HepG2 (cell line): ENCODE results near the gene CLIC6. TPM values are rescaled to one million over a fixed set of nuclear protein-coding genes. Genes with fewer than 3 reads are reported as not detected.

Experiments used
- ETV6 ChIP-seq: sonication (generic); formaldehyde crosslinking; conservative IDR thresholded peaks from 2 replicates; pipeline ENCODE4 v1.4.0; 2020; ENCODE audit warnings: missing genetic modification reagents
- MED1 ChIP-seq: sonication (generic); formaldehyde crosslinking; IDR thresholded peaks from 2 replicates; pipeline ENCODE4 v1.4.0; 2020; ENCODE audit warnings: missing genetic modification reagents
- MEIS2 ChIP-seq: sonication (generic); formaldehyde crosslinking; IDR thresholded peaks from 2 replicates; pipeline ENCODE4 v1.9.0; 2021; ENCODE audit warnings: mild to moderate bottlenecking, missing genetic modification reagents
- MXI1 ChIP-seq: IDR thresholded peaks from 3 replicates; pipeline ENCODE4 v1.6.1; 2012; ENCODE audit warnings: low read depth, low read length, inconsistent platforms, borderline replicate concordance
- PRMT3 ChIP-seq: sonication (generic); formaldehyde crosslinking; IDR thresholded peaks from 2 replicates; pipeline ENCODE4 v1.8.1; 2022; ENCODE audit warnings: low read depth, mild to moderate bottlenecking, moderate library complexity, missing genetic modification reagents, borderline replicate concordance
- SAP130 ChIP-seq: IDR thresholded peaks from 2 replicates; pipeline ENCODE4 v1.6.1; 2016; ENCODE audit warnings: low read depth
- SMAD9 ChIP-seq: sonication (generic); formaldehyde crosslinking; IDR thresholded peaks from 2 replicates; pipeline ENCODE4 v1.5.1; 2020; ENCODE audit warnings: mild to moderate bottlenecking, missing genetic modification reagents
- ZFY ChIP-seq: sonication (generic); formaldehyde crosslinking; IDR thresholded peaks from 2 replicates; pipeline ENCODE4 v1.4.0; 2020; ENCODE audit warnings: missing genetic modification reagents
- ZNF225 ChIP-seq: sonication (generic); formaldehyde crosslinking; IDR thresholded peaks from 2 replicates; pipeline ENCODE4 v1.4.0; 2020; ENCODE audit warnings: mild to moderate bottlenecking, missing genetic modification reagents
- ZNF264 ChIP-seq: sonication (generic); formaldehyde crosslinking; IDR thresholded peaks from 2 replicates; pipeline ENCODE4 v1.4.0; 2020; ENCODE audit warnings: missing genetic modification reagents
- ZNF329 ChIP-seq: sonication (generic); formaldehyde crosslinking; IDR thresholded peaks from 2 replicates; pipeline ENCODE4 v1.9.0; 2021; ENCODE audit warnings: low read depth, mild to moderate bottlenecking, missing genetic modification reagents
- ZNF75D ChIP-seq: sonication (generic); formaldehyde crosslinking; IDR thresholded peaks from 2 replicates; pipeline ENCODE4 v1.8.1; 2023; ENCODE audit warnings: missing genetic modification reagents, mild to moderate bottlenecking, borderline replicate concordance
- ZNF772 ChIP-seq: sonication (generic); formaldehyde crosslinking; IDR thresholded peaks from 2 replicates; pipeline ENCODE4 v1.5.0; 2020; ENCODE audit warnings: mild to moderate bottlenecking, missing genetic modification reagents
- ZSCAN30 ChIP-seq: sonication (generic); formaldehyde crosslinking; IDR thresholded peaks from 2 replicates; pipeline ENCODE4 v1.5.0; 2020; ENCODE audit warnings: mild to moderate bottlenecking, missing genetic modification reagents
- polyA plus RNA-seq, 8 experiments: library from polyadenylated mRNA; depleted of rRNA in 3 of 8; stranded (reverse) in 7 of 8; unstranded in 1 of 8; fragments of >200 nt; fragmentation: Illumina TruSeq in 4 of 8; extraction: Trizol in 4 of 8; gene quantifications; 2 replicates each; pipeline versions ENCODE4 v1.2.1 to v1.2.3, GENCODE V29; 2011 to 2016; ENCODE audit warnings: low read depth in 4 of 8, missing spikeins in 1 of 8, mixed read lengths in 1 of 8; ENCODE audit not compliant: insufficient read depth in 1 of 8
- total RNA-seq, 5 experiments: library from RNA; depleted of rRNA; stranded (reverse); fragments of >200 nt; fragmentation: Illumina TruSeq; extraction: Trizol; gene quantifications; 2 replicates each; pipeline ENCODE4 v1.2.3, GENCODE V29; 2016; ENCODE audit warnings: low read depth in 1 of 5
- TF ChIP-seq, protein P1 (sequence below): sonication (generic); formaldehyde crosslinking; IDR thresholded peaks from 2 replicates; pipeline ENCODE4 v1.5.0; 2020; ENCODE audit warnings: missing genetic modification reagents
- TF ChIP-seq, protein P2 (sequence below): sonication (generic); formaldehyde crosslinking; IDR thresholded peaks from 2 replicates; pipeline ENCODE4 v1.5.0; 2020; ENCODE audit warnings: mild to moderate bottlenecking, missing genetic modification reagents

The CLIC6 gene
- total and polyA plus RNA-seq, 2 of the 13 experiments (the other 11 are each of a cell fraction or from before 2014, with no cell fraction given), result not detected

DNA sequence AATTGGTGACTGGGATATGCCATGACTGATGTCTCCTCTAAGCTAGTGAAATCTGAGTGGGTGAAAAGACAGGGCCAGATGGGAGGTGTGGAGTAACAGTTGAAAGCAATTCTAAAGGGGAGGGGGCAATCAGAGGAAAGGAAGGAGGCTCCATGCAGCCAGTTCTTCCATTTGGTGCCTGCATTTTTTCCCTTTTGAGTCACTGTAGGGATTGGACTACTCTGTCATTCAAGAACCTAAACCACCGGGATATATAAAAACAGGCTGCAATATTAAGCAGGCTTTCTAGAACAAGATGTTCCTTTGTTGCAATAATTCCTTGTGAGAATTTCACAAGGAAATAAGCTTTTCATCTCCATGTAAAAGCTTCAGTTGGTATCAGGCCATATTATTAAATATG lies 18.3 kb downstream of the CLIC6 start (continued):
- TF ChIP-seq SMAD9 (CRISPR knock-in tag) (no peak), ZNF772 (no peak), PRMT3 (CRISPR knock-in tag) (no peak), ZFY (CRISPR knock-in tag) (no peak), ZSCAN30 (no peak), ZNF225 (CRISPR knock-in tag) (no peak), ZNF75D (CRISPR knock-in tag) (no peak), SAP130 (CRISPR knock-in tag) (no peak), MED1 (no peak), MXI1 (no peak), ETV6 (CRISPR knock-in tag) (no peak), ZNF264 (CRISPR knock-in tag) (no peak), MEIS2 (no peak), ZNF329 (CRISPR knock-in tag) (no peak)
- TF ChIP-seq, protein P1, sequence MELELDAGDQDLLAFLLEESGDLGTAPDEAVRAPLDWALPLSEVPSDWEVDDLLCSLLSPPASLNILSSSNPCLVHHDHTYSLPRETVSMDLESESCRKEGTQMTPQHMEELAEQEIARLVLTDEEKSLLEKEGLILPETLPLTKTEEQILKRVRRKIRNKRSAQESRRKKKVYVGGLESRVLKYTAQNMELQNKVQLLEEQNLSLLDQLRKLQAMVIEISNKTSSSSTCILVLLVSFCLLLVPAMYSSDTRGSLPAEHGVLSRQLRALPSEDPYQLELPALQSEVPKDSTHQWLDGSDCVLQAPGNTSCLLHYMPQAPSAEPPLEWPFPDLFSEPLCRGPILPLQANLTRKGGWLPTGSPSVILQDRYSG (CRISPR knock-in tag), result no peak
- TF ChIP-seq, protein P2, sequence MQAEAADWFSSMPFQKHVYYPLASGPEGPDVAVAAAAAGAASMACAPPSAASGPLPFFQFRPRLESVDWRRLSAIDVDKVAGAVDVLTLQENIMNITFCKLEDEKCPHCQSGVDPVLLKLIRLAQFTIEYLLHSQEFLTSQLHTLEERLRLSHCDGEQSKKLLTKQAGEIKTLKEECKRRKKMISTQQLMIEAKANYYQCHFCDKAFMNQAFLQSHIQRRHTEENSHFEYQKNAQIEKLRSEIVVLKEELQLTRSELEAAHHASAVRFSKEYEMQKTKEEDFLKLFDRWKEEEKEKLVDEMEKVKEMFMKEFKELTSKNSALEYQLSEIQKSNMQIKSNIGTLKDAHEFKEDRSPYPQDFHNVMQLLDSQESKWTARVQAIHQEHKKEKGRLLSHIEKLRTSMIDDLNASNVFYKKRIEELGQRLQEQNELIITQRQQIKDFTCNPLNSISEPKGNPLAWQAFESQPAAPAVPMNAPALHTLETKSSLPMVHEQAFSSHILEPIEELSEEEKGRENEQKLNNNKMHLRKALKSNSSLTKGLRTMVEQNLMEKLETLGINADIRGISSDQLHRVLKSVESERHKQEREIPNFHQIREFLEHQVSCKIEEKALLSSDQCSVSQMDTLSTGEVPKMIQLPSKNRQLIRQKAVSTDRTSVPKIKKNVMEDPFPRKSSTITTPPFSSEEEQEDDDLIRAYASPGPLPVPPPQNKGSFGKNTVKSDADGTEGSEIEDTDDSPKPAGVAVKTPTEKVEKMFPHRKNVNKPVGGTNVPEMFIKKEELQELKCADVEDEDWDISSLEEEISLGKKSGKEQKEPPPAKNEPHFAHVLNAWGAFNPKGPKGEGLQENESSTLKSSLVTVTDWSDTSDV (CRISPR knock-in tag), result no peak
